GM18867 (cell line): ENCODE results near the gene RTTN.
"Not testable (repeated sequence)": the region's sequence is repeated elsewhere in the genome, so short reads cannot be mapped to it uniquely, and the experiment has no call there.

Source experiments
- ATAC-seq: cut with Tn5 transposase; IDR thresholded peaks from one replicate; pipeline ENCODE4 v1.9.1; 2021; ENCODE audit warnings: mild to moderate bottlenecking, moderate library complexity; ENCODE audit not compliant: unreplicated experiment

Gene RTTN

DNA sequence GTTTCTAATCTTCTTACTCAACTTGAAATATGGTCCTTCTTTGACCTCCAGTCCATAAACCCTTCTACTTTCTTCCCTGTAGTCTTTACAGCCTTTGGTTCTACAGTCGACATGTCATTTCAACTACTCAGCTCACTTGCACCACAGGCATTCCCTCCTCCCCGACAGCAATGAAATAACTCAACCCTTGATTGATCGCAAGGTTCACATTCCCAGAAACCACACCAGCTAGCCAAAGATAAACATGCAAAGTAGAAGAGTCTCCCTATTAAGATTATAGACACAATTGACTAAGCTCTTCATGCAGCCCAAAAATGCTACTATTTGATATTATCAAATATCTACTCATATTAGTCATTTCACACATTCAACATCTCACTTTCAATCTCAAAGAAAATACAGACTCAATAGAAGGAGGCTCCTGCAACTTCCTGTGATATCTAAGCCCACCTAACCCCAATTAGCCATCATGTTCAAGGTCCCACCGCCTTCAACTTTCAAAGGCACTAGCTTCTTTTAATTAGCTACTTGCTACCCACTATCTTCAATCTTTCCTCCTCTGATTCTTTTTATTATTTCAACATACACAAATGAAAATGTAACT is 50.8 kb downstream of the RTTN start:
- ATAC-seq = no peak

DNA sequence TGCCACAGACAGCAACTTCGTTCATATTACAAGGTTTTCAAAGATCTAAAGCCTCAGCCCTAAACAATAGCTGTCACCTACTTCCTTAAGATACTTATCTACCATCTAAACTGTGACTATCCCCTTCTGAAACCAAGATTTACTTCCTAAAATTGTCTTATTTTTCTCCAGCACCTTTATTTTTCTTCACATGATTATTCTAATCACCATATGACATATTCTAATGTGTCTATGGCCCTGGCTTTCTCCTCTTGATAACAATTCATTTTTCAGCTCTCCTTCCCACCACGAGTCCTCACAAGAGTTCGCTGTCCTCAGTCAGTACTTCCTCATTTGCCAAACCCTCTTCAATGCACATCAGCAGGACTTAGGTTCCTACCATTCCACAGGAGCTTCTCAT is 53.9 kb downstream of the RTTN start:
- no peak for ATAC-seq

DNA sequence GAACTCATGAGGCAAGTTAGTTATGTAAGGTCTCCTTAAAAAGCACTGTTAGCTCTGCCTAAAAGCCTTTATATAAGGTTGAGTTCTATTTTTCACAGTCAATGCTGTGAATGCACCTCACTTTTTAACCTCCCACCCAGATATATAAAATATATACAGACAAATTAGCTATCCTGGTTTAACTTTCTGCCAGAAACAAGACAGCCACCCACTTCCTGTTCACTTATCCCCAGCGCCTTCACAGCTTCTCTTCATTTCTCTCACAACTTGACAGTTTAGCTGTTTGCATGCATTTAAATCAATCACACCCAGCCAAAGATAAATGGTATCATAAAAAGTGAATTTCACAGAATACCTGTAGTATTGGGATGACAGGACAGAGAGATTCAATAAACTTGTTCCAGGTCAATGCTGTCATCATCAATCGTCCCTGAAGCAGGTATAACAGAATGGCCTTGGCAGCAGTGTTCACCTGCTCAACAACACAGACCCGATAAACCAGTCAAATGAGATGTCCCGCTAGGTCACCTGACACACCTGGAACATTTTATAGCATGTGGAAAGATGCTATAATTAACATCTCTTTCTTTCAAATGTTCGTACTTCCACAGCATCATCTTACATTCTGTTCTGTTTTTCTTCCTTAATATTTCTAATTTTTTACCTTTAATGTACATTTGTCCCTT is 55.7 kb downstream of the RTTN start:
- no peak for ATAC-seq

DNA sequence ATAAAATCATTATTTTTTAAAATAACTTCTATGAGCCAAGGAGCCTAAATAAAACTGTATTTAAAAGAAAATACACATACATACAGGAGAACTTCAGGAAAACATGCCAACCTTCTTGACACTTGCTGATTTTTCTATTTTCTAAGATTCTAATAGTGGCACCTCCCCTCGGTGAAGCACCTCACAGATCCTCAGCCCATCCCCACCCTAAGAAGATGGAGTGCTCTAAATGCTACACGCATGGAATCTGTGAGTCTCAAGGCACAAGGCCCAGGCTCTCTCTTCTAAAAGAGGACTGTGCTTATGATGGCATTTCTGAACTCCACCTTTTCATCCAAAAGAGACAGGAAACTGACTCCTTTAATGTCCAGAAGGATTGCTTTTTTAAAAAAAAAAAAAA is 56.3 kb downstream of the RTTN start:
- ATAC-seq = no peak

DNA sequence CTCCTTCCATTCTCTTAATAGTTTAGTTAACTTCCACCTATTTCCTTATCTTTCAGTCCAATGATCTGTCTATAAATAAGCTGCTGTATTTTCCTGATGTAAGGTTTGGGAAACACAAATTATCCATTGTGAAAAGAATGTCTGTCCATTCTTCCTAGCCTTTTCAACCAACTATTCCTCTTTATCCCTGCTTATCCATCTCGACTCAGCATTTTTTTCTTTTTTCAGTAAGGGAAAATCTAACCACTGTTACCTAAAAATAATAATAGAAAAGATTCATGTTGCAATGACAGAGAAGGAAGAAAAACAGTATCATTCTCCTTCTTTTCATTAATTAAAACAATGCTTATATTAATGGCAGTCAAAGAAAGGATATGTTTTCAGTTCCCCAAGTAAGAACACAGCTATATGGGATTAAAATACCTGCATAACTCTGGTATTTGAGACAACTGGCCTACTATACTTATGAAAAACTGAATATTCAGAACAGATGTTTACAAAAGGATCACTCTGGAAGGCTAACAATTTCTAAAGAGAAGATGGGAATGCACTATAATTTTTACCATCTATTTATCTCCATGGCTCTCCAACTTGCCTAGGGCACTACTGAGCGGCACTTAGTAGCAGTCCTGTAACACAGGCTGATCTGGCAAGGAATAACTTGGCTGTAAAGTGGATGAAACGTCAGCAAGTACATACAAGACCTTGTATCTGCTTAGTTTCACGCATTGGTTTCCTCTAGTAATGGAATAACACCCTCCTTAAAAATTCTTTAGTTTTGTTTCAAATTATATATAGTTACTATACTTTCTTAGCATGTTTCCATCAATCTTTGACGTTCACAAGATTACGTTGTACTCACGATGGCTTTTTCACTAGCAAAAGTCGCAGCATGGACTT is 57.2 kb downstream of the RTTN start:
- ATAC-seq = no peak

DNA sequence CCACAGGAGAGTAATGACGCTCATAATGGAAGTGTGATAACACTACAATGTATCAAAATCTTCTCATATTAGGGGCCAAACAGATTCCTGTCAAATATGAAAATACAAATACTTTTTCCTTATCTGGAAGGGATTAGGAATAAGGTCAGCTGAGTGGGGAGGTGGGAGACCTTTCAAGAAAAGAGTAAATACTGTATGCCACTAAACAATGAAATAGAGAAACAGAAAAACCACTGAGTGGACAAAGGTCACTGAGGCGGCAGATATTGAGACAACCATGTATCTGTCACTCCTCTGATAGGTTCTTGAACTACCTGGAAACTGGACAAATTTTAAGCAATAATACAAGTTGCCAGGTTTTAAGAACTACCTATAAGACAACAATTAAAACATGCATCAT is 59.3 kb downstream of the RTTN start:
- ATAC-seq = no peak

DNA sequence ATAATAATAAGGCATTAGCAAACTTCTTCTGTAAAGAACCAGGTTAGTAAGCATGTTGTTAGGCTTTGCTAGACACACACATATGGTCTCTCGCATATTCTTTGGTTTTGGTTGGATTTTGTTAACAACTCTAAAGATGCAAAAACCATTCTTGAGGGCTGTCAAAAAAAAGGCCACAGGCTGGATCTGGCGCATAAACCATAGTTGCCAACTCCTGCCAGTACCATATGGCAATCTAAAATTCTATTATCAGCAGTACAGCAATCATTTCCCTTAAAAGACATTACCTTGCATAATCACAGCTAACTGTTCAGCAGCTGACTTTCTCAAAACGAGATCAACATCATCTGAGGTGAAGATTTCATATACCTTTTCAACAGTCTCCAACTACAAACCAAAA is 63.5 kb downstream of the RTTN start:
- no peak for ATAC-seq

DNA sequence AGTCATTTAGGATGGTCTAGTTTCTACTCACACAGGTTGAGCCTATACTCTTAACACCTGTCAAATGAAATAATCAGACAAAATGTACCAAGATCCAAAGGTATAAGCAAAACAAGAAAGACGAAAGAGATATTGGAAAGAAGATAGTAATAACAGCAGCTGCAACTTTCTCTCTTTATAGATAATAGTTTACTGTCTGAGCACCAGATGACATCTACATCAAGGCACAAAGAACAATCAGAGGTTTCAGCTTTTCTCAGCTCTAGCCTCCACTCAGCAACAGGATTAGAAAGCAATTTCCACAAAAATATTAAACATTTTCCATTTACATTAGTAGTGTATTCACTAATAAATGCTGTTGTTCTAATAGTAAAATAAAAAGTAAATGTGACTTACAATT is 66.3 kb downstream of the RTTN start:
- no peak for ATAC-seq

DNA sequence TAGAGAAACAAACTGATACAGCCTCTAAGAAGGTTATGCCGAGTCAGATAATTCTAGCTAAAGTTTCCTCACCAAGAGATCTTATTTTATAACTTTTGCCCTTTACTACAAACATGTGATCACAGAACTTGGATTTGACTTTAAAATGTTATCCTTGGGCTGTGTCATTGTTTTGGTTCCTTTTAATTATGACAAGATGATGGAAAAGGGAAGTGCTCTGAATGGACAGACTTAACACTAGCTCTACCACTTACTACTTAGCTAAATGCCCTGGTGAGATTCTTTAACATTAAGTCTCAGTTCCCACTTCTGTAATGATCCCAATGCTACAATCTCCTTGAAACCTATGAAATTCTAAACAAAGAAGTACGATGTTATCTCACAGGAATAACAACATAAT is 69.9 kb downstream of the RTTN start:
- ATAC-seq = no peak

DNA sequence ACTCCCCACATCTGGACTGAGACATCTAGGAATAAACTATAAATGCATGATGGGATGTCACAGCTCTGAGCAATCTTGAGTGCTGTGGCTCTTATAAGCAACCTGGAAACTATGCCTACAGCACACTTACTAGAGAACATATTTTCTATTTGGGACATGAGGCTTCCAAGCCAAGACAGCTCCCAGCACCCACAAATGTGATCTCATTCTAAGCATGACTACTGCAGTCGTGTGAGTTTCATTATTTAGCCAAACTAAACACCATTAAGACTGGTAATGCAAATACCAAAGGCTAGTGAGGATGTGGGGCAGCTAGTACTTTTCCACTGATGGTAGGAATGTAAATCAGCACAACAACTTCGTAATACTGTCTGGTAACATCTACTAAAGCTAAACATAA is 72.5 kb downstream of the RTTN start:
- no peak for ATAC-seq

DNA sequence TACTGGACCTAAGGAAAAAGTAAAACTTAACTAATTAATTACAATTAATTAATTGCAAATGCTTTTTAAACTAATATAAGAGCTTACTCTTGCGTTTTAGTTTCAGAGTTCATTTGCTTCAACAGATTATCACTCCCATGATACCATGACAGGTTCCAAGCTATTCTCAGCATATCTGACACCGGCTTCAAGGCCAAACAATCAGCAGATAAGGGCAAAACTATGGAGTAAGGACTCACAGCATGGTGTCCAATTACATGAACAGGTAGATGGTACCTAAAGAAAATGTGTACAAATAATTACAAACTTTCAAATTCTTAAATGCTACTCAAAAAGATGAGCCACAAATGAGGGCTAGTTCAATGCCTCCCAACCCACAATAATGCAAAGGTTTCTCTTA is 77.2 kb downstream of the RTTN start:
- no peak for ATAC-seq

DNA sequence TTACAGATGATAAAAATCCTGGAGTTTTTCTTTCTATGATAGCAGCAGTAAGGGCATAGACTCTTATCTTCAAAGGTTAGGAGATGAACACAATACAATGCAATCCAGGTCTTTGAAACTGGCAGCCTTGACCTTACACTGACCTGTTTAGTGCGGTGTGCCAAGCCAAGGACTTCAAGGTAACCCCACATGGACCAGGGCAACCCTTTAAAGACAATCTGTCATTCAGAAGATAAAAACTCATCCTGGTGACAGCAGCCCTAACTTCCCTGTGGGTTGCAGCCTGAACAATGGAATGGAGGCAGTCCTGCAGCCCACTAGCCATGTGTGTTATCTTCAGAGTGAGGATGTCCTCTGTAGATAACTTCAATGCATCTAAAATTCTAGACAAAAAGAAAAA is 78.1 kb downstream of the RTTN start:
- ATAC-seq = no peak

DNA sequence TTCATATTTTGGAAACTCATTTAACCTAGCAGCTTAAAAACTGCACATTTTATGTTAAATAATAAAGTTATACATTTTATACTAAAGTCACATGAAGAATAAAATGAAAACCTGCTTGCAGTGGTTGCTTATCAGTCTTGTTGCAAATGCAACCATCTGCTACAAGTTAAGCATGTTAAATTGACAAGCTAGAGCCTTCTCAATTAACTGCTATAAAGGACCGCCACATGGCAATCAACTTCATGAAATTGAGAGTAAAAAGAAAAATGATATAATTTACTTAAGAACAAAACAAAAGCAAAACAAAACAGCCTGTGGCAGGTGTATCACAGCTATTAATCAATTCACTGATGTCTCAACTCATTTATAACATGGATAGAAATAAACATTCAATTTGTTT is 78.7 kb downstream of the RTTN start:
- ATAC-seq = no peak

DNA sequence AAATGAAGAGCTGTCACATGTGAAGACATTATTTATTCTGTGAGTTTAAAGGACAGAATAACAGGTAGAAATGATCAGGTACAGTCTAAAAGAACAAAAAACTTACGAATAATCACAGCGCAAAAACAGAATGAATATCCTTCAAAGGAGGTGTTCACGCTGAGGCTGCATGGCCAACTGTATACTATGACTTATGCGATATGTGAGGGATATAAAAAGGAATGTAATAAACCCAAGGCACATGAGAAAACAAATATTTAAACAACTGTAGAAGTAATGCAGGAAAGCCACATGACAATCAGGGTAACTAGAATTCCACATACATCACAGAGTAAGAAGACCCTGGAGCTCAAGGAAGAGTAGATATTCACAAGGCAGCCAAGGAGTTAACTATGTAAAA is 81.3 kb downstream of the RTTN start:
- no peak for ATAC-seq

DNA sequence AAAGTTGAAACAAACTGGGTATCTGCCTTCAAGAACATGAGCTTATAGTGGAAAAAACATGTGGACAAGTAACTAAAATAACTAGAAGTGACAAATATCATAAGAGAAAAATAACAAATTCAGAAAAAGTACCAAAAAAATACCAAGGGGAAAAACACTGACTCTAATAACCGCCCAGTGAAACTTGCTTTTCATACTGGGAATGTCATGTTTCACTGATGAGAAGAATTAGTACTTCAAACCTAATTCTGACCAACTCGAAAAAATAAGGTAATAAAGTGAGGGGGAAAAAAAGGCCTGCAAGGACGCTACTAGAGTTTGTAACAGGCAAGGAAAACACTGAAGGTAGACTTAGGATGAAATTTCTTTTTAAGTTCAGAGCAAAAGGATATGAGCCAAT is 83.6 kb downstream of the RTTN start:
- no peak for ATAC-seq

DNA sequence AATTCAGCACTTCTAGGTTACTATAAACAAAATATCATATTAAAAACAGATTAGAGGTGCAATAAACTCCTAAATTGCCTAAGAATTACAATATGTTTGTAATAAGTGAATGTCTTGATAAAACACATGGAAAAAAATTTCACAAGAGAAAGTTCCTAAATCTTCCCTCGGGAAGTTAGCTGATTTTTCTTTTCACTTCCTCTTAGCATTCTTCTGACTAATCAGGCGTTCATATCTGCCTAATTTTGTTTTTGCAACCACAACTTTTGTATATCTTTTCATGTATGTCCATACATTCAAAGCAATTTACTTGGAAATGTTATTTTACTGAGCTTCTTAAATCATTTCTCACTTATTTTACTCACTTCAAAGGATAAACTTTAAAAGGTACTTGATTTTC is 88.5 kb downstream of the RTTN start:
- no peak for ATAC-seq

DNA sequence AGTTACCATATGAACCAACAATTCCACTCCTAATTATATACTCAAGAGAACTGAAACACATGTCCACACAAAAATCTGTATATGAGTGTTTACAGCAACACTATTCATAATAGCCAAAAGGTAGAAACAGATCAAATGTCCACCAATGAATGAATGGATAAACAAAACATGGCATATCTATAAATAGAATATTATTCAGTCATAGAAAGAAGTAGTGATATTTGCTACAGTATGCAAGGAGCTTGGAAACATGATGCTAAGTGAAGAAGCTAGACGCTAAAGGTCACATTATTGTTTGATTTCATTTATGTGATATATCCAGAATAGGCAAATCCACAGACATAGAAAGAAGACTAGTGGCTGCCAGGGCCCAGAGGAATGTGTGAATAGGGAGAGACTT is 92.0 kb downstream of the RTTN start:
- no peak for ATAC-seq

DNA sequence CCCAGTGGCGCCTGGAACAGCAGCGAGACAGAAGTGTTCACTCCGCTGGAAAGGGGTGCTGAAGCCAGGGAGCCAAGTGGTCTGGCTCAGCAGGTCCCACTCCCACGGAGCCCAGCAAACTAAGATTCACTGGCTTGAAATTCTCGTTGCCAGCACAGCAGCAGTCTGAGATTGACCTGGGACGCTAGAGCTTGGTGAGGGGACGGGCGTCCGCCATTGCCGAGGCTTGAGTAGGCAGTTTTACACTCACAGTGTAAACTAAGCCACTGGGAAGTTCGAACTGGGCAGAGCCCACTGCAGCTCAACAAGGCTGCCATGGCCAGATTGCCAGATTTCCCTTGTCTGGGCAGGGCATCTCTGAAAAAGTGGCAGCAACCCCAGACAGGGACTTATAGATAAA is 94.8 kb downstream of the RTTN start:
- no peak for ATAC-seq

DNA sequence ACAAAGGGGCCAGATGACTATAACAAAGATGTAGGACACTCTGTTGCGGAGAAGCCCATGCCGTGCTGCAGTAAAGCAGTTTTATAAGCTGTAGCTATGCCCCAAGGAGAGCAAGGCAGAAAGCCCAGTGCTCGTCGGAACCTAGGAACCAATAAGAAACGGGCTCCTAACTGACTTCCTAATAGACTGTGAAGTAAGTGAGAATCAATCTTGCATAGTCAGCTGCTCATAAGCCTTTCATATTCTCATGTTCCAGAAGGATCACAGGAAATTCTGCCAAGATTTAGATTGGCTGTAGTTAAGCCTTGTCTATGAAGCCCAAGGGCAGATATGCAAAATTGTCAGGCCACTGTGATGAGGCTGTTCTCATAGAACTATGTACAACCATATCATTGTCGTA is 98.4 kb downstream of the RTTN start:
- no peak for ATAC-seq

DNA sequence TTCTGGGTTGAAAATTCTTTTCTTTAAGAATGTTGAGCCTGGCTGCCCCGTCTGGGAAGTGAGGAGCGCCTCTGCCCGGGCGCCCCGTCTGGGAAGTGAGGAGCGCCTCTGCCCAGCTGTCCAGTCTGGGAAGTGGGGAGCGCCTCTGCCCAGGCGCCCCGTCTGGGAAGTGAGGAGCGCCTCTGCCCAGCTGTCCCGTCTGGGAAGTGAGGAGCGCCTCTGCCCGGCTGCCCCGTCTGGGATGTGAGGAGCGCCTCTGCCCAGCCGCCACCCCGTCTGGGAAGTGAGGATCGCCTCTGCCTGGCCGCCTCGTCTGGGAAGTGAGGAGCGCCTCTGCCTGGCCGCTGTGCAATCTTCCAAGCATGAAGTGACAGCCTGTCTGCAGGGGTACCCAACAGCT is 102.6 kb downstream of the RTTN start:
- not testable (repeated sequence) for ATAC-seq

DNA sequence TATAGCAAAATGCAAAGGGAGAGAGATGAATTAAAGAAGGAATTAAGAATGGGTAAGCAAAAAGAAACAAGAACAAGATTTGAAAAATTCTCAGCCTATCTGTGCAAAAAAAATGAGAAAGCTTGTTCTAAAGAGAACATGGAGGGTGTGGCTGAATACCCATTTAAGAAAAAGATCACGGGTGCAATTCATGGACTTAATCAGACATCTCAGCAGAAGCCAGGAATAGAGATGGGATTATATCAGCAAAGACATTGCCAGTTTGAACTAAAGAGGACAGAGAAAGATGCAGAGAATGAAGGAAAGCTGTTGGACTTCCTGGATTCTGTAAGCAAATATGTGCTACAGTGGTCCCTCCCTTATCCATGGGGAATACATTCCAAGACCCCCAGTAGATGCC is 115.6 kb downstream of the RTTN start:
- ATAC-seq = no peak

DNA sequence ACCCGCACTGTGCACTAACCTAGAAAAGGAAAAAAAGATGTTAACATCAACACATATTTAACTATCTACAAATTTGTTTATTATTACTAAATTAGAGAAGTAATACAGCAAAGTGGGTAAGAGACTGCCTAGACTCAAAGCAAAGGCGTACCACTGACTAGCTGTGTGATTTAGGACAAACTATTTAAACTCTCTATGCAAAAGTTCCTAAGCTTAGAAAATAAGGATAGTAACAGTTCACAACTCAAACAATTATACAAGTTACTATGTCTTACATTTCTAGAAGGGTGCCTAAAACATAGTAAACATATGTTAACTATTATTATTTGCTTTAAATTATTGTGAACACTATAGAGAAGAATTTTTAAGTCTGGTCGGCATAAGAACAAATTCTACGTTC is 119.4 kb downstream of the RTTN start:
- ATAC-seq = no peak
